Prostate gland (tissue), 2 donors: ENCODE data around the gene MITF.

ENCODE experiments used
- POLR2AphosphoS5 ChIP-seq: sonication (generic); formaldehyde crosslinking; IDR thresholded peaks from one replicate; pipeline ENCODE4 v1.6.1; 2017; ENCODE audit warnings: antibody characterized with exemption
- TF ChIP-seq, protein P1 (sequence below), 4 experiments: fragments of 200-600 bp in 2 of 4; fragments of 450-650 bp in 2 of 4; sonication (generic) in 2 of 4; IDR thresholded peaks; 1 replicate in 3 of 4; 2 replicates in 1 of 4; pipeline ENCODE4 v1.5.1; 2016 to 2019; ENCODE audit warnings: antibody characterized with exemption in 4 of 4, mild to moderate bottlenecking in 2 of 4, moderate library complexity in 2 of 4

DNA sequence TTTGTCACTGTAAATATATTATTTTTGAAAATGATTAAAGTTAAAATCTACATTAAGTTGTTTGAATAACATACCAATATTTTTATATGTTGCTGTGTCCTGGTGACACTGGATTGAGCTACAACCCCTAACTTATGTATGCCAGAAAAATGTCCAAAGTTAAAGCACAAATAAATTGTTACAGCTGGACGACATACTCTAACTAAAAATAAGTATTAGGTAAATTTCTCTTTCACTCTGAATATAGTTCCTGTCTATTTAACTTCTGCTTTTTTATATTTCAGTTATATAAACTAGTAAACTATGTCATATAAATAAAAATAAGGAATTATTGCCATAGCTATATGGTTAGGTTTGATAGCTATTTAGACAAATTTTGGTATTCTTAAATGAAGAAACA, 141.8 kb downstream of the MITF start:
- TF ChIP-seq, protein P1, sequence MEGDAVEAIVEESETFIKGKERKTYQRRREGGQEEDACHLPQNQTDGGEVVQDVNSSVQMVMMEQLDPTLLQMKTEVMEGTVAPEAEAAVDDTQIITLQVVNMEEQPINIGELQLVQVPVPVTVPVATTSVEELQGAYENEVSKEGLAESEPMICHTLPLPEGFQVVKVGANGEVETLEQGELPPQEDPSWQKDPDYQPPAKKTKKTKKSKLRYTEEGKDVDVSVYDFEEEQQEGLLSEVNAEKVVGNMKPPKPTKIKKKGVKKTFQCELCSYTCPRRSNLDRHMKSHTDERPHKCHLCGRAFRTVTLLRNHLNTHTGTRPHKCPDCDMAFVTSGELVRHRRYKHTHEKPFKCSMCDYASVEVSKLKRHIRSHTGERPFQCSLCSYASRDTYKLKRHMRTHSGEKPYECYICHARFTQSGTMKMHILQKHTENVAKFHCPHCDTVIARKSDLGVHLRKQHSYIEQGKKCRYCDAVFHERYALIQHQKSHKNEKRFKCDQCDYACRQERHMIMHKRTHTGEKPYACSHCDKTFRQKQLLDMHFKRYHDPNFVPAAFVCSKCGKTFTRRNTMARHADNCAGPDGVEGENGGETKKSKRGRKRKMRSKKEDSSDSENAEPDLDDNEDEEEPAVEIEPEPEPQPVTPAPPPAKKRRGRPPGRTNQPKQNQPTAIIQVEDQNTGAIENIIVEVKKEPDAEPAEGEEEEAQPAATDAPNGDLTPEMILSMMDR (IDR thresholded peaks at IDR 0.05): no peak
- TF ChIP-seq POLR2AphosphoS5: no peak
